ENCODE data around the gene ATP1A4.

DNA sequence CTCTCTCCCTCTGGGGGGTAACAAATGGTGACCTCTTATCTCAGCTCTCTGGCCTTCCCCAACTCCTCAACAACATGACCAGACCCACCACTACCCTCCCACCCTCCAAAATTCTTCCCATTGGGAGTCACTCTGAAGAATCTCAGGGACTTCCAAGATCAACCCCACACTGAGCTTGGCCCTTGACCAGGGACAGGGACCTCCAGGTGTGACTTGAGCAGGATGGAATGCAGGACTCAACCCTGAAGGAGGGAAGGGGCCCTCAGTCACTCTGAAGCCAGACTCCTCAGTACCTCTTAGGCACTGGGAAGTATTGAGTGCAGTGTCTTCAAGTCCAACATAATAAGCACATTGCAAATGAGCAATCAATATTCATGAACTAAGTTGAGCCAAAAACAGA lies 40.8 kb downstream of the ATP1A4 start:
- TF ChIP-seq, protein P1, sequence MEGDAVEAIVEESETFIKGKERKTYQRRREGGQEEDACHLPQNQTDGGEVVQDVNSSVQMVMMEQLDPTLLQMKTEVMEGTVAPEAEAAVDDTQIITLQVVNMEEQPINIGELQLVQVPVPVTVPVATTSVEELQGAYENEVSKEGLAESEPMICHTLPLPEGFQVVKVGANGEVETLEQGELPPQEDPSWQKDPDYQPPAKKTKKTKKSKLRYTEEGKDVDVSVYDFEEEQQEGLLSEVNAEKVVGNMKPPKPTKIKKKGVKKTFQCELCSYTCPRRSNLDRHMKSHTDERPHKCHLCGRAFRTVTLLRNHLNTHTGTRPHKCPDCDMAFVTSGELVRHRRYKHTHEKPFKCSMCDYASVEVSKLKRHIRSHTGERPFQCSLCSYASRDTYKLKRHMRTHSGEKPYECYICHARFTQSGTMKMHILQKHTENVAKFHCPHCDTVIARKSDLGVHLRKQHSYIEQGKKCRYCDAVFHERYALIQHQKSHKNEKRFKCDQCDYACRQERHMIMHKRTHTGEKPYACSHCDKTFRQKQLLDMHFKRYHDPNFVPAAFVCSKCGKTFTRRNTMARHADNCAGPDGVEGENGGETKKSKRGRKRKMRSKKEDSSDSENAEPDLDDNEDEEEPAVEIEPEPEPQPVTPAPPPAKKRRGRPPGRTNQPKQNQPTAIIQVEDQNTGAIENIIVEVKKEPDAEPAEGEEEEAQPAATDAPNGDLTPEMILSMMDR (IDR thresholded peaks at IDR 0.05; ENCODE audit: insufficient read depth, low read depth, low read length) = no peak
- no peak for TF ChIP-seq EZH2 (IDR thresholded peaks at IDR 0.05; ENCODE audit: insufficient read depth, low read length)
